HEK293T (cell line): Measurements from ENCODE around the gene SLC25A28.

ENCODE experiments used
- BHLHE40 ChIP-seq: fragments of 450-650 bp; IDR thresholded peaks from 2 replicates; pipeline ENCODE4 v1.6.1; 2016; ENCODE audit warnings: mild to moderate bottlenecking, moderate library complexity, borderline replicate concordance
- FOXM1 ChIP-seq: fragments of 450-650 bp; IDR thresholded peaks from 2 replicates; pipeline ENCODE4 v1.6.1; 2017; ENCODE audit warnings: mild to moderate bottlenecking, borderline replicate concordance

GRCh38 chr10:99654390-99655175, 34.3 kb upstream of the SLC25A28 start:
- TF ChIP-seq FOXM1 = no peak
- no peak for TF ChIP-seq BHLHE40
